ENCODE data around the gene B9D2.

The B9D2 gene

GRCh38 chr19:41352279-41352608 is 11.7 kb downstream of the B9D2 start (continued):
- TF ChIP-seq KLF17 (tag by site-specific recombination; IDR thresholded peaks at IDR 0.05), result no peak
- TF ChIP-seq ZNF426 (tag by site-specific recombination; IDR thresholded peaks at IDR 0.05), result no peak
- no peak for TF ChIP-seq REST (tag by site-specific recombination; IDR thresholded peaks at IDR 0.05)
- TF ChIP-seq ZNF623 (tag by site-specific recombination; IDR thresholded peaks at IDR 0.05), result no peak
- TF ChIP-seq YY1 (tag by site-specific recombination; IDR thresholded peaks at IDR 0.05), result no peak
- TF ChIP-seq PRDM10 (tag by site-specific recombination; IDR thresholded peaks at IDR 0.05), result peak; percentile 99
- no peak for TF ChIP-seq TRIM28 (IDR thresholded peaks at IDR 0.05; ENCODE audit: borderline replicate concordance, low read length)
- no peak for TF ChIP-seq ZNF114 (tag by site-specific recombination; IDR thresholded peaks at IDR 0.05)
- peak; percentile 3; the same call in 1 of the 2 replicates for TF ChIP-seq PRDM1 (tag by site-specific recombination; IDR thresholded peaks at IDR 0.05)
- 0 out of 2 replicates have a peak, but pooled peaks have one; percentile 27 for TF ChIP-seq ZNF23 (tag by site-specific recombination; IDR thresholded peaks at IDR 0.05; ENCODE audit: borderline replicate concordance)

GRCh38 chr19:41351339-41352245 is 12.4 kb downstream of the B9D2 start:
- peaks cover 5% of the 10 kb centered on the region; the same call in 1 of the 2 replicates for H3K4me1 ChIP-seq (ENCODE audit: control insufficient read depth, insufficient read depth, low read length)
- no peaks in the 10 kb centered on the region for H3K9me3 ChIP-seq (ENCODE audit: control insufficient read depth, insufficient read depth, low read depth, low read length)
- peak overlapping the region; percentile 21; the same call in 1 of the 2 replicates for H3K27ac ChIP-seq (ENCODE audit: extremely low read depth, low read depth, low read length)
- ChIA-PET POLR2A (interaction anchor here (0.6 to 3.1 kb wide), 14 partner anchors 11 to 88 kb away, joined by 3 to 73 read pairs (median 4); partner anchors contain the start of genes B9D2, DMAC2 and HNRNPUL1), CTCF (interaction anchor here (0.5 to 5.3 kb wide), 18 partner anchors 12 to 717 kb away, joined by 3 to 64 read pairs (median 4); partner anchors contain the start of genes B9D2, DMAC2 and RAB4B)
- peaks cover 14% of the 10 kb centered on the region in 2 experiments; a peak in 2 of 3 replicates for H3K36me3 ChIP-seq (ENCODE audit: control insufficient read depth in 2 of 2, insufficient read depth in 1 of 2, low read length in 2 of 2)
- peak overlapping the region; percentile 43 for H3K4me3 ChIP-seq (ENCODE audit: low read depth, low read length)
- no peak for TF ChIP-seq ZNF423 (tag by site-specific recombination; IDR thresholded peaks at IDR 0.05)
- TF ChIP-seq ZBTB8A (tag by site-specific recombination; IDR thresholded peaks at IDR 0.05), result peak; percentile 13; the same call in 1 of the 2 replicates
- no peak for TF ChIP-seq ZNF202 (tag by site-specific recombination; IDR thresholded peaks at IDR 0.05; ENCODE audit: borderline replicate concordance)
- TF ChIP-seq EGR2 (tag by site-specific recombination; IDR thresholded peaks at IDR 0.05; ENCODE audit: low read depth), result peak; percentile 68
- peak; percentile 83 for TF ChIP-seq ZIC2 (tag by site-specific recombination; IDR thresholded peaks at IDR 0.05)
- peak; percentile 81 for TF ChIP-seq SP7 (tag by site-specific recombination; IDR thresholded peaks at IDR 0.05)
- no peak for TF ChIP-seq ZNF629 (tag by site-specific recombination; IDR thresholded peaks at IDR 0.05)
- TF ChIP-seq ZNF510 (tag by site-specific recombination; IDR thresholded peaks at IDR 0.05; ENCODE audit: insufficient replicate concordance), result no peak
- peak; percentile 29 for TF ChIP-seq ZBTB26 (tag by site-specific recombination; optimal IDR thresholded peaks at IDR 0.05)
- TF ChIP-seq ZNF501 (tag by site-specific recombination; IDR thresholded peaks at IDR 0.05), result no peak
- TF ChIP-seq PRDM1 (tag by site-specific recombination; IDR thresholded peaks at IDR 0.05), result peak; percentile 96
- TF ChIP-seq ZNF341 (tag by site-specific recombination; IDR thresholded peaks at IDR 0.05; ENCODE audit: low read depth), result peak; percentile 67
- TF ChIP-seq ZNF155 (tag by site-specific recombination; IDR thresholded peaks at IDR 0.05), result no peak
- TF ChIP-seq SP3 (tag by site-specific recombination; IDR thresholded peaks at IDR 0.05), result peak; percentile 87
- TF ChIP-seq IKZF3 (tag by site-specific recombination; IDR thresholded peaks at IDR 0.05), result peak; percentile 58; the same call in 1 of the 2 replicates
- peak; percentile 33; the same call in 1 of the 2 replicates for TF ChIP-seq ZBTB20 (tag by site-specific recombination; IDR thresholded peaks at IDR 0.05)
- peak; percentile 73 for TF ChIP-seq ZFHX2 (tag by site-specific recombination; conservative IDR thresholded peaks at IDR 0.05)
- peak; percentile 95 for TF ChIP-seq ZXDB (tag by site-specific recombination; IDR thresholded peaks at IDR 0.05)
